Measurements from ENCODE around the gene PCDHB9. TPM values are rescaled to one million over a fixed set of nuclear protein-coding genes. Genes with fewer than 3 reads are reported as not detected.
"Not testable (repeated sequence)": the region's sequence is repeated elsewhere in the genome, so short reads cannot be mapped to it uniquely, and the experiment has no call there.

Gene PCDHB9
- polyA plus RNA-seq, 1 donor: 0.73 TPM

- H3K9me3 ChIP-seq (ENCODE audit: control insufficient read depth, low read depth, low read length): peaks cover 16% of the 10 kb centered on the region
- H3K27me3 ChIP-seq (ENCODE audit: control insufficient read depth, insufficient read depth, low read length): not testable (repeated sequence)
Measured at GRCh38 chr5:141184117-141184855, 2.7 kb upstream of the PCDHB9 start.

GRCh38 chr5:141188682-141189081 is 1.7 kb downstream of the PCDHB9 start:
- H3K27ac ChIP-seq (ENCODE audit: low read length); DNase-seq; H3K9me3 ChIP-seq (ENCODE audit: control insufficient read depth, low read depth, low read length); H3K4me1 ChIP-seq (ENCODE audit: control insufficient read depth, insufficient read depth, low read length); H3K4me3 ChIP-seq (ENCODE audit: low read length); H3K36me3 ChIP-seq (ENCODE audit: control insufficient read depth, insufficient read depth, low read length); H3K27me3 ChIP-seq (ENCODE audit: control insufficient read depth, insufficient read depth, low read length): not testable (repeated sequence)
- no CpG with 5 or more reads among the region's 37 CpGs for WGBS (ENCODE audit: insufficient coverage, low lambda C conversion rate)

More at GRCh38 chr5:141184117-141184855, 2.7 kb upstream of the PCDHB9 start:
- not testable (repeated sequence) for H3K27ac ChIP-seq (ENCODE audit: low read length); H3K4me1 ChIP-seq (ENCODE audit: control insufficient read depth, insufficient read depth, low read length); H3K36me3 ChIP-seq (ENCODE audit: control insufficient read depth, insufficient read depth, low read length); DNase-seq; H3K4me3 ChIP-seq (ENCODE audit: low read length)
- no CpG with 5 or more reads among the region's 69 CpGs for WGBS (ENCODE audit: insufficient coverage, low lambda C conversion rate)

GRCh38 chr5:141189131-141189530 is 2.2 kb downstream of the PCDHB9 start:
- H3K4me3 ChIP-seq (ENCODE audit: low read length); H3K27me3 ChIP-seq (ENCODE audit: control insufficient read depth, insufficient read depth, low read length); H3K36me3 ChIP-seq (ENCODE audit: control insufficient read depth, insufficient read depth, low read length); H3K27ac ChIP-seq (ENCODE audit: low read length); H3K9me3 ChIP-seq (ENCODE audit: control insufficient read depth, low read depth, low read length); DNase-seq; H3K4me1 ChIP-seq (ENCODE audit: control insufficient read depth, insufficient read depth, low read length): not testable (repeated sequence)
- no CpG with 5 or more reads among the region's 35 CpGs for WGBS (ENCODE audit: insufficient coverage, low lambda C conversion rate)

GRCh38 chr5:141192110-141192725 is 5.3 kb downstream of the PCDHB9 start, which contains the start of gene PCDHB10:
Gene PCDHB10, plus strand, starts transcription at chr5:141192353. Its CDS starts 200 bp downstream, at chr5:141192553.
- Histone ChIP-seq H3K27ac (ENCODE audit: low read length) (no peak within 1 kb of the TSS), H3K4me1 (ENCODE audit: control insufficient read depth, insufficient read depth, low read length) (no peaks in the 10 kb centered on the region), H3K36me3 (ENCODE audit: control insufficient read depth, insufficient read depth, low read length) (no peaks in the 10 kb centered on the region), H3K27me3 (ENCODE audit: control insufficient read depth, insufficient read depth, low read length) (peaks cover 2% of the 10 kb centered on the region), H3K9me3 (ENCODE audit: control insufficient read depth, low read depth, low read length) (peaks cover 7% of the 10 kb centered on the region), H3K4me3 (ENCODE audit: low read length) (no peak within 1 kb of the TSS)
- WGBS (ENCODE audit: insufficient coverage, low lambda C conversion rate): 0% methylated on average over 3 of the region's 10 CpGs
- no peak for DNase-seq

- not testable (repeated sequence) for H3K27me3 ChIP-seq (ENCODE audit: control insufficient read depth, insufficient read depth, low read length); H3K27ac ChIP-seq (ENCODE audit: low read length); H3K4me3 ChIP-seq (ENCODE audit: low read length); H3K4me1 ChIP-seq (ENCODE audit: control insufficient read depth, insufficient read depth, low read length); H3K9me3 ChIP-seq (ENCODE audit: control insufficient read depth, low read depth, low read length); H3K36me3 ChIP-seq (ENCODE audit: control insufficient read depth, insufficient read depth, low read length); DNase-seq
- no CpG with 5 or more reads among the region's 37 CpGs for WGBS (ENCODE audit: insufficient coverage, low lambda C conversion rate)
Measured at GRCh38 chr5:141194332-141194731, 7.4 kb downstream of the PCDHB9 start.

GRCh38 chr5:141196363-141196762 is 9.4 kb downstream of the PCDHB9 start:
- Histone ChIP-seq H3K9me3 (ENCODE audit: control insufficient read depth, low read depth, low read length) (peaks cover 6% of the 10 kb centered on the region), H3K27me3 (ENCODE audit: control insufficient read depth, insufficient read depth, low read length) (peaks cover 2% of the 10 kb centered on the region), H3K4me1 (ENCODE audit: control insufficient read depth, insufficient read depth, low read length) (no peaks in the 10 kb centered on the region), H3K4me3 (ENCODE audit: low read length) (no peak overlapping the region), H3K27ac (ENCODE audit: low read length) (no peak overlapping the region), H3K36me3 (ENCODE audit: control insufficient read depth, insufficient read depth, low read length) (no peaks in the 10 kb centered on the region)
- WGBS (ENCODE audit: insufficient coverage, low lambda C conversion rate): no CpG with 5 or more reads among the region's 3 CpGs
- DNase-seq: no peak

- H3K36me3 ChIP-seq (ENCODE audit: control insufficient read depth, insufficient read depth, low read length): no peaks in the 10 kb centered on the region
- WGBS (ENCODE audit: insufficient coverage, low lambda C conversion rate): 37% methylated on average over 3 of the region's 21 CpGs
- H3K27me3 ChIP-seq (ENCODE audit: control insufficient read depth, insufficient read depth, low read length): peaks cover 2% of the 10 kb centered on the region
- H3K9me3 ChIP-seq (ENCODE audit: control insufficient read depth, low read depth, low read length): peaks cover 16% of the 10 kb centered on the region
- DNase-seq: no peak
- H3K4me3 ChIP-seq (ENCODE audit: low read length): no peak within 1 kb of the TSS
- no peak within 1 kb of the TSS for H3K27ac ChIP-seq (ENCODE audit: low read length)
- no peaks in the 10 kb centered on the region for H3K4me1 ChIP-seq (ENCODE audit: control insufficient read depth, insufficient read depth, low read length)
Measured at GRCh38 chr5:141199359-141200235, 12.6 kb downstream of the PCDHB9 start, which contains the start of gene PCDHB11. Gene PCDHB11, plus strand, starts transcription at chr5:141199627. Its CDS starts 148 bp downstream, at chr5:141199775.

GRCh38 chr5:141201126-141201525 is 14.2 kb downstream of the PCDHB9 start:
- not testable (repeated sequence) for H3K27ac ChIP-seq (ENCODE audit: low read length); H3K4me3 ChIP-seq (ENCODE audit: low read length); H3K4me1 ChIP-seq (ENCODE audit: control insufficient read depth, insufficient read depth, low read length); DNase-seq; H3K27me3 ChIP-seq (ENCODE audit: control insufficient read depth, insufficient read depth, low read length); H3K36me3 ChIP-seq (ENCODE audit: control insufficient read depth, insufficient read depth, low read length)
- WGBS (ENCODE audit: insufficient coverage, low lambda C conversion rate): no CpG with 5 or more reads among the region's 38 CpGs
- peaks cover 15% of the 10 kb centered on the region for H3K9me3 ChIP-seq (ENCODE audit: control insufficient read depth, low read depth, low read length)

- not testable (repeated sequence) for H3K27ac ChIP-seq (ENCODE audit: low read length); DNase-seq; H3K27me3 ChIP-seq (ENCODE audit: control insufficient read depth, insufficient read depth, low read length); H3K36me3 ChIP-seq (ENCODE audit: control insufficient read depth, insufficient read depth, low read length); H3K4me1 ChIP-seq (ENCODE audit: control insufficient read depth, insufficient read depth, low read length); H3K4me3 ChIP-seq (ENCODE audit: low read length)
- H3K9me3 ChIP-seq (ENCODE audit: control insufficient read depth, low read depth, low read length): peaks cover 15% of the 10 kb centered on the region
- no CpG with 5 or more reads among the region's 35 CpGs for WGBS (ENCODE audit: insufficient coverage, low lambda C conversion rate)
Measured at GRCh38 chr5:141201646-141202045, 14.7 kb downstream of the PCDHB9 start.

- Histone ChIP-seq H3K4me1 (ENCODE audit: control insufficient read depth, insufficient read depth, low read length) (no peaks in the 10 kb centered on the region), H3K27me3 (ENCODE audit: control insufficient read depth, insufficient read depth, low read length) (peaks cover 7% of the 10 kb centered on the region), H3K36me3 (ENCODE audit: control insufficient read depth, insufficient read depth, low read length) (no peaks in the 10 kb centered on the region), H3K27ac (ENCODE audit: low read length) (no peak within 1 kb of the TSS), H3K9me3 (ENCODE audit: control insufficient read depth, low read depth, low read length) (peaks cover 10% of the 10 kb centered on the region), H3K4me3 (ENCODE audit: low read length) (no peak within 1 kb of the TSS)
- 17% methylated on average over 2 of the region's 11 CpGs for WGBS (ENCODE audit: insufficient coverage, low lambda C conversion rate)
- no peak for DNase-seq
Measured at GRCh38 chr5:141208478-141208877, 21.5 kb downstream of the PCDHB9 start, which contains the start of gene PCDHB12. Gene PCDHB12, plus strand, starts transcription at chr5:141208719. Its CDS starts 189 bp downstream, at chr5:141208908.

All from large intestine (tissue), 3 donors.